ENCODE results near the gene C1QTNF6. TPM values are rescaled to one million over a fixed set of nuclear protein-coding genes. Genes with fewer than 3 reads are reported as not detected.

Gene C1QTNF6
- total RNA-seq, 1 experiment from 2014 or later, result 7.4 TPM

DNA sequence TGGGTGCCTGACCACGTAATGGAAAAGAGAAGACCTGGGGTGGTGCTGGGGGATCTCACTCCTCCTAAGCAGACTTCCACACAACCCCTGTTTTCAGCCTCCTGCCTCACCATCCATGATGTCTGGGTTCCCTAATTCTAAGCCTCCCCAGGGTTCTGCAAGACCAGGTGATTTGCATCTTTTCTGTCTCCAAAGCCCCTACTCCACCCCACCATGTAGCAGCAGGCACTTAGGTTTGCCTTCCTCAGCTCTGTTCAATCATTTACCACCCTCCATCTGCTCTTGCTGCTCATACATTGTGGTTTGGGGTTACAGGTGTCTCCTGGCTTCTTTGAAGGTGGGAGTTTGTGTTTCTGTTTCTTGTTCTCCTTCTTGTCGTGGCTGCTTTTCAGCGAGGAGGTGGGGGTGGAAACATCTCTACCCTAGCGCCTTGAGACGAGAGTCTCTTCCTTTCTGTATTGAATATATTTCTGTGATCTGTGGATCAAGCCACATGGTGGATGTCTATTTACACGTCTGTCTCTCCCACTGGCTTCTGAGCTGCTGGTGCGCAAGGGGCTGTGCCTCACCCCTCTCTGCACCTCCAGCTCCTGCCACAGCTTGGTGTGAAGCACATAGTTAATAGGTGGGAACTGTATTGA lies 30.8 kb upstream of the C1QTNF6 start:
- DNase-seq, result no peak
- Histone ChIP-seq H3K27me3 (replicated peaks; ENCODE audit: control insufficient read depth, insufficient read depth, low read length) (no peaks in the 10 kb centered on the region), H3K9me3 (no peaks in the 10 kb centered on the region), H3K4me3 (ENCODE audit: low read depth, low read length) (no peak overlapping the region), H3K4me1 (no peaks in the 10 kb centered on the region), H3K36me3 (ENCODE audit: control insufficient read depth, insufficient read depth, low read length) (no peaks in the 10 kb centered on the region)
- Mint-ChIP-seq H3K27ac (ENCODE audit: unreplicated experiment) (no peak overlapping the region), H3K36me3 (ENCODE audit: insufficient read depth, unreplicated experiment) (no peaks in the 10 kb centered on the region), H3K4me3 (ENCODE audit: unreplicated experiment) (no peak overlapping the region), H3K9me3 (ENCODE audit: unreplicated experiment) (no peaks in the 10 kb centered on the region), H3K27me3 (ENCODE audit: insufficient read depth, unreplicated experiment) (peaks cover 9% of the 10 kb centered on the region), H3K4me1 (ENCODE audit: low read depth, unreplicated experiment) (peaks cover 5% of the 10 kb centered on the region)
- BruUV-seq (replicated peaks), result no TSS peak
- intact Hi-C loops (cut with micrococcal nuclease; ENCODE audit: unreplicated experiment), result no loop called here
- POLR2A ChIA-PET, result no interaction called here
- CTCF ChIA-PET, result no interaction called here
- TF ChIP-seq, protein P1, sequence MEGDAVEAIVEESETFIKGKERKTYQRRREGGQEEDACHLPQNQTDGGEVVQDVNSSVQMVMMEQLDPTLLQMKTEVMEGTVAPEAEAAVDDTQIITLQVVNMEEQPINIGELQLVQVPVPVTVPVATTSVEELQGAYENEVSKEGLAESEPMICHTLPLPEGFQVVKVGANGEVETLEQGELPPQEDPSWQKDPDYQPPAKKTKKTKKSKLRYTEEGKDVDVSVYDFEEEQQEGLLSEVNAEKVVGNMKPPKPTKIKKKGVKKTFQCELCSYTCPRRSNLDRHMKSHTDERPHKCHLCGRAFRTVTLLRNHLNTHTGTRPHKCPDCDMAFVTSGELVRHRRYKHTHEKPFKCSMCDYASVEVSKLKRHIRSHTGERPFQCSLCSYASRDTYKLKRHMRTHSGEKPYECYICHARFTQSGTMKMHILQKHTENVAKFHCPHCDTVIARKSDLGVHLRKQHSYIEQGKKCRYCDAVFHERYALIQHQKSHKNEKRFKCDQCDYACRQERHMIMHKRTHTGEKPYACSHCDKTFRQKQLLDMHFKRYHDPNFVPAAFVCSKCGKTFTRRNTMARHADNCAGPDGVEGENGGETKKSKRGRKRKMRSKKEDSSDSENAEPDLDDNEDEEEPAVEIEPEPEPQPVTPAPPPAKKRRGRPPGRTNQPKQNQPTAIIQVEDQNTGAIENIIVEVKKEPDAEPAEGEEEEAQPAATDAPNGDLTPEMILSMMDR (IDR thresholded peaks at IDR 0.05; ENCODE audit: insufficient read depth in 1 of 2, low read depth in 1 of 2, low read length in 1 of 2, severe bottlenecking in 1 of 2, unreplicated experiment in 1 of 2), result no peak

DNA sequence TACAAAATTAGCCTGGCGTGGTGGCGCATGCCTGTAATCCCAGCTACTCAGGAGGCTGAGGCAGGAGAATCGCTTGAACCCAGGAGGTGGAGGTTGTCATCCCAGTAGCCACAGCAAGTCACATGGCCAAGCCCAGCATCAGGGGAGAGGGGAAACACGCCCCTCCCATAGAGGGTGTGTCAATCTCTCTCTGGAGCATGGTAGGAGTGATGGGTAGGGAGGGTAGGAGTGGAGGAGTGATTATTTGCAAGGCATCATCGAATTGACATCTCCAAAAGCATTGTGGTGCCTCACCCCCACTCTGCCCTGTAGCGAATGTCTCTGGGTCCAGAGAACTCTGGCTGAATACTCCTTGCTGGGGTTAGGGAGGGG lies 30.3 kb upstream of the C1QTNF6 start:
- no TSS peak for BruUV-seq (replicated peaks)
- peaks cover 9% of the 10 kb centered on the region for H3K27me3 Mint-ChIP-seq (ENCODE audit: insufficient read depth, unreplicated experiment)
- no peaks in the 10 kb centered on the region for H3K9me3 ChIP-seq
- H3K27ac Mint-ChIP-seq (ENCODE audit: unreplicated experiment), result no peak overlapping the region
- POLR2A ChIA-PET, result no interaction called here
- CTCF ChIA-PET, result no interaction called here
- H3K36me3 ChIP-seq (ENCODE audit: control insufficient read depth, insufficient read depth, low read length), result no peaks in the 10 kb centered on the region
- no peak overlapping the region for H3K4me3 ChIP-seq (ENCODE audit: low read depth, low read length)
- H3K36me3 Mint-ChIP-seq (ENCODE audit: insufficient read depth, unreplicated experiment), result no peaks in the 10 kb centered on the region
- no peak overlapping the region for H3K4me3 Mint-ChIP-seq (ENCODE audit: unreplicated experiment)
- no peaks in the 10 kb centered on the region for H3K27me3 ChIP-seq (replicated peaks; ENCODE audit: control insufficient read depth, insufficient read depth, low read length)
- no peaks in the 10 kb centered on the region for H3K9me3 Mint-ChIP-seq (ENCODE audit: unreplicated experiment)
- H3K4me1 Mint-ChIP-seq (ENCODE audit: low read depth, unreplicated experiment), result peaks cover 5% of the 10 kb centered on the region
- intact Hi-C loops (cut with micrococcal nuclease; ENCODE audit: unreplicated experiment), result no loop called here
- H3K4me1 ChIP-seq, result no peaks in the 10 kb centered on the region
- DNase-seq, result no peak
- TF ChIP-seq, protein P1 (IDR thresholded peaks at IDR 0.05; ENCODE audit: insufficient read depth in 1 of 2, low read depth in 1 of 2, low read length in 1 of 2, severe bottlenecking in 1 of 2, unreplicated experiment in 1 of 2), result no peak

GRCh38 chr22:37215890-37216289 lies 27.8 kb upstream of the C1QTNF6 start:
- peaks cover 5% of the 10 kb centered on the region for H3K4me1 Mint-ChIP-seq (ENCODE audit: low read depth, unreplicated experiment)
- intact Hi-C loops (cut with micrococcal nuclease; ENCODE audit: unreplicated experiment), result no loop called here
- Histone ChIP-seq H3K27me3 (replicated peaks; ENCODE audit: control insufficient read depth, insufficient read depth, low read length) (no peaks in the 10 kb centered on the region), H3K4me1 (no peaks in the 10 kb centered on the region), H3K36me3 (ENCODE audit: control insufficient read depth, insufficient read depth, low read length) (no peaks in the 10 kb centered on the region), H3K9me3 (no peaks in the 10 kb centered on the region), H3K4me3 (ENCODE audit: low read depth, low read length) (no peak overlapping the region)
- H3K36me3 Mint-ChIP-seq (ENCODE audit: insufficient read depth, unreplicated experiment), result no peaks in the 10 kb centered on the region
- H3K4me3 Mint-ChIP-seq (ENCODE audit: unreplicated experiment), result no peak overlapping the region
- no peak overlapping the region for H3K27ac Mint-ChIP-seq (ENCODE audit: unreplicated experiment)
- ChIA-PET CTCF (no interaction called here), POLR2A (no interaction called here)
- BruUV-seq (replicated peaks), result no TSS peak
- H3K9me3 Mint-ChIP-seq (ENCODE audit: unreplicated experiment), result no peaks in the 10 kb centered on the region
- peaks cover 9% of the 10 kb centered on the region for H3K27me3 Mint-ChIP-seq (ENCODE audit: insufficient read depth, unreplicated experiment)
- TF ChIP-seq, protein P1 (IDR thresholded peaks at IDR 0.05; ENCODE audit: insufficient read depth in 1 of 2, low read depth in 1 of 2, low read length in 1 of 2, severe bottlenecking in 1 of 2, unreplicated experiment in 1 of 2), result no peak
- no peak for DNase-seq
